ENCODE results near the gene SFN. TPM values are rescaled to one million over a fixed set of nuclear protein-coding genes. Genes with fewer than 3 reads are reported as not detected.

The SFN gene
- total and polyA plus RNA-seq, 2 of the 13 experiments (the other 11 are each of a cell fraction or from before 2014, with no cell fraction given), result 4.3 to 5.6 TPM

DNA sequence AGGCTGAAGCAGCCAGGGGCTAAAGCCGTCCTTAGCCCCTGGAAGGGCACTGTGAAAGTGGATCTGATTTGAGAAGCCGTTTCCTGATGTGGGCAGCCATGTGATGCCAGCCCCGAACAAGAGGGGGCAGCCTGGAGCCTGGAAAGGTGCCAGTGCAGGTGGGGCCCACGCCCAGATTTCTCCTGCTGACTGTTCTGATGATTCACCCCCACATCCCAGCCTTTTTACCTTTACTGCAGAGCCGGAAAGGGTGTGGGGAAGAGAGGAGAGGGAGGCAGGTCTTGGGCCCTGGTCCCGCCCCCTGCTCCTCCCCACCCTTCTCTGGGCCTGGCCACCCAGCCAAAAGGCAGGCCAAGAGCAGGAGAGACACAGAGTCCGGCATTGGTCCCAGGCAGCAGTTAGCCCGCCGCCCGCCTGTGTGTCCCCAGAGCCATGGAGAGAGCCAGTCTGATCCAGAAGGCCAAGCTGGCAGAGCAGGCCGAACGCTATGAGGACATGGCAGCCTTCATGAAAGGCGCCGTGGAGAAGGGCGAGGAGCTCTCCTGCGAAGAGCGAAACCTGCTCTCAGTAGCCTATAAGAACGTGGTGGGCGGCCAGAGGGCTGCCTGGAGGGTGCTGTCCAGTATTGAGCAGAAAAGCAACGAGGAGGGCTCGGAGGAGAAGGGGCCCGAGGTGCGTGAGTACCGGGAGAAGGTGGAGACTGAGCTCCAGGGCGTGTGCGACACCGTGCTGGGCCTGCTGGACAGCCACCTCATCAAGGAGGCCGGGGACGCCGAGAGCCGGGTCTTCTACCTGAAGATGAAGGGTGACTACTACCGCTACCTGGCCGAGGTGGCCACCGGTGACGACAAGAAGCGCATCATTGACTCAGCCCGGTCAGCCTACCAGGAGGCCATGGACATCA lies at the start of gene SFN (continued):
- 0 out of 2 replicates have a peak, but pooled peaks have one; percentile 19 for TF ChIP-seq ZFP91 (CRISPR knock-in tag; IDR thresholded peaks at IDR 0.05; ENCODE audit: borderline replicate concordance)
- TF ChIP-seq ZNF136 (CRISPR knock-in tag; IDR thresholded peaks at IDR 0.05; ENCODE audit: low read depth), result no peak
- TF ChIP-seq FOXM1 (CRISPR knock-in tag; IDR thresholded peaks at IDR 0.05), result no peak
- no peak for TF ChIP-seq RARG (CRISPR knock-in tag; IDR thresholded peaks at IDR 0.05; ENCODE audit: low read depth)
- peak; percentile 58; the same call in 1 of the 2 replicates for TF ChIP-seq KDM1A (CRISPR knock-in tag; IDR thresholded peaks at IDR 0.05)
- TF ChIP-seq NFIB (CRISPR knock-in tag; IDR thresholded peaks at IDR 0.05; ENCODE audit: borderline replicate concordance), result no peak
- TF ChIP-seq TP53 (CRISPR knock-in tag; conservative IDR thresholded peaks at IDR 0.05), result no peak
- TF ChIP-seq ZNF17 (CRISPR knock-in tag; IDR thresholded peaks at IDR 0.05), result no peak
- no peak for TF ChIP-seq MTA1 (CRISPR knock-in tag; IDR thresholded peaks at IDR 0.05; ENCODE audit: borderline replicate concordance)
- no peak for TF ChIP-seq PBX3 (CRISPR knock-in tag; IDR thresholded peaks at IDR 0.05; ENCODE audit: borderline replicate concordance)
- TF ChIP-seq PHF20 (CRISPR knock-in tag; IDR thresholded peaks at IDR 0.05), result no peak
- TF ChIP-seq ZNF652 (CRISPR knock-in tag; IDR thresholded peaks at IDR 0.05; ENCODE audit: borderline replicate concordance, low read depth), result no peak
- no peak for TF ChIP-seq HNRNPUL1 (IDR thresholded peaks at IDR 0.05; ENCODE audit: low read depth, low read length)
- no peak for TF ChIP-seq ZNF142 (CRISPR knock-in tag; IDR thresholded peaks at IDR 0.05)
- TF ChIP-seq SP4 (CRISPR knock-in tag; IDR thresholded peaks at IDR 0.05), result peak; percentile 25; the same call in 1 of the 2 replicates
- TF ChIP-seq ZNF232 (CRISPR knock-in tag; IDR thresholded peaks at IDR 0.05; ENCODE audit: borderline replicate concordance), result no peak
- no peak for TF ChIP-seq ATAD3A (CRISPR knock-in tag; IDR thresholded peaks at IDR 0.05)
- TF ChIP-seq ZNF337 (CRISPR knock-in tag; IDR thresholded peaks at IDR 0.05; ENCODE audit: borderline replicate concordance, low read depth), result no peak

All from HepG2 (cell line).